PC-3 (cell line): ENCODE data around the gene AHCTF1. TPM values are rescaled to one million over a fixed set of nuclear protein-coding genes. Genes with fewer than 3 reads are reported as not detected.

ENCODE experiments used
- ATAC-seq: fragments of 200-7000 bp; cut with Tn5 transposase; 2 replicates; pipeline ENCODE4 v1.9.1; 2020; ENCODE audit warnings: mild to moderate bottlenecking, moderate library complexity
- BruUV-seq: library from RNA; stranded (reverse); fragments of 400-500 nt; replicated peaks from 2 replicates; lab custom pipeline; 2021; lab: Mats Ljungman, UMichigan
- CTCF ChIA-PET: fragments of 300-600 bp; sonication (Branson Sonifier 250); formaldehyde crosslinking; loops from one replicate; lab custom pipeline; 2022; ENCODE audit warnings: antibody characterized with exemption; lab: Charles Lee
- POLR2A ChIA-PET: fragments of 300-600 bp; sonication (Branson Sonifier 250); formaldehyde crosslinking; loops from one replicate; lab custom pipeline; 2022; ENCODE audit warnings: antibody characterized with exemption; ENCODE audit not compliant: unreplicated experiment; lab: Charles Lee
- DNase-seq: peaks from one replicate; pipeline ENCODE4 v3.0.0-alpha.2; 2015
- H2AFZ ChIP-seq: fragments of 300-600 bp; sonication (generic); 2 replicates; pipeline ENCODE4 v1.6.0; 2016; ENCODE audit warnings: antibody characterized with exemption, low read length
- H3F3A ChIP-seq: fragments of 300-600 bp; sonication (generic); one replicate; pipeline ENCODE4 v1.6.0; 2017; ENCODE audit warnings: antibody characterized with exemption, low read length, control low read depth, mild to moderate bottlenecking; ENCODE audit not compliant: unreplicated experiment
- H3K27ac ChIP-seq: fragments of 300-600 bp; sonication (generic); 2 replicates; pipeline ENCODE4 v1.5.1; 2016; ENCODE audit warnings: mild to moderate bottlenecking, low read length
- H3K27me3 ChIP-seq: fragments of 300-600 bp; sonication (generic); 2 replicates; pipeline ENCODE4 v1.6.1; 2016; ENCODE audit warnings: low read length, mixed read lengths
- H3K36me3 ChIP-seq: fragments of 300-600 bp; sonication (generic); 2 replicates; pipeline ENCODE4 v1.6.1; 2016; ENCODE audit warnings: low read depth, mixed run types, low read length, mixed read lengths
- H3K4me1 ChIP-seq: fragments of 300-600 bp; sonication (generic); 2 replicates; pipeline ENCODE4 v1.5.1; 2016; ENCODE audit warnings: low read length; ENCODE audit not compliant: insufficient read depth
- H3K4me2 ChIP-seq: fragments of 300-600 bp; sonication (generic); 2 replicates; pipeline ENCODE4 v1.6.0; 2016; ENCODE audit warnings: low read length
- H3K4me3 ChIP-seq: fragments of 300-600 bp; sonication (generic); 2 replicates; pipeline ENCODE4 v1.5.1; 2016; ENCODE audit warnings: mild to moderate bottlenecking, low read length, mixed read lengths
- H3K79me2 ChIP-seq: fragments of 300-600 bp; sonication (generic); 2 replicates; pipeline ENCODE4 v1.6.1; 2017; ENCODE audit warnings: low read length, mixed read lengths
- H3K9ac ChIP-seq: fragments of 300-600 bp; sonication (generic); 2 replicates; pipeline ENCODE4 v1.6.0; 2016; ENCODE audit warnings: mild to moderate bottlenecking, low read length
- H3K9me2 ChIP-seq: fragments of 300-600 bp; sonication (generic); replicated peaks from 2 replicates; pipeline ENCODE4 v1.6.1; 2016; ENCODE audit warnings: mixed run types, low read length, mixed read lengths
- H3K9me3 ChIP-seq: fragments of 300-600 bp; sonication (generic); 2 replicates; pipeline ENCODE4 v1.6.1; 2016; ENCODE audit warnings: low read length, mixed read lengths
- H4K20me1 ChIP-seq: fragments of 300-600 bp; sonication (generic); 2 replicates; pipeline ENCODE4 v1.6.1; 2016; ENCODE audit warnings: low read length, mixed read lengths
- EZH2 ChIP-seq: fragments of 300-600 bp; sonication (generic); IDR thresholded peaks from one replicate; pipeline ENCODE4 v1.6.1; 2017; ENCODE audit warnings: antibody characterized with exemption, mild to moderate bottlenecking, low read length; ENCODE audit not compliant: unreplicated experiment
- EZH2phosphoT487 ChIP-seq: fragments of 300-600 bp; sonication (generic); IDR thresholded peaks from 2 replicates; pipeline ENCODE4 v1.6.1; 2018; ENCODE audit warnings: mild to moderate bottlenecking, antibody characterized with exemption, low read length, borderline replicate concordance
- intact Hi-C: fragments of 100-400 bp; cut with micrococcal nuclease; formaldehyde crosslinking; loops from 2 replicates; pipeline ENCODE4 v1.9.0; 2023
- total RNA-seq: library from RNA; depleted of rRNA; stranded (reverse); fragments of >200 nt; gene quantifications from 2 replicates; pipeline ENCODE4 v1.2.3, GENCODE V29; 2014
- TF ChIP-seq, protein P1 (sequence below): fragments of 300-600 bp; sonication (generic); conservative IDR thresholded peaks from 2 replicates; pipeline ENCODE4 v1.5.1; 2017; ENCODE audit warnings: antibody characterized with exemption, low read depth, mild to moderate bottlenecking, low read length

AHCTF1 gene
- total RNA-seq, 1 experiment from 2014 or later = 38.0 TPM

DNA sequence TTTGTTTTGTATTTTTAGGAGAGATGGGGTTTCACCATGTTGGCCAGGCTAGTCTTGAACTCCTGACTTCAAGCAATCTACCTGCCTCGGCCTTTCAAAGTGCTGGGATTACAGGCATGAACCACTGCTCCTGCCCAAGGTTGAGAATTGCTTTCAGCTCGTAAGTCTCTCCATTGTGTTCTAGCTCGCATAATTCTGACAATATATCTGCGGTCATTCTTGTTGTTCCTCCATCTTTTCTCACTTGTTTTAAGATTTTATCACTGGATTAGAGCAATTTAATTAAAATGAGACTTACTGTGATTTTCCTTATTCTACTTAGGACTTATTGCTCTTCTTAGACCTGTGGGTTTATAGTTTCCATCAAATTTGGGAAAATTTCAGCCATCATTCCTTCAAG, 102.9 kb downstream of the AHCTF1 start:
- BruUV-seq = no TSS peak
- H3F3A ChIP-seq = no peaks in the 10 kb centered on the region
- no peaks in the 10 kb centered on the region for H3K27me3 ChIP-seq
- ChIA-PET CTCF (no interaction called here), POLR2A (no interaction called here)
- H3K79me2 ChIP-seq = no peaks in the 10 kb centered on the region
- no peaks in the 10 kb centered on the region for H4K20me1 ChIP-seq
- no peaks in the 10 kb centered on the region for H3K9me2 ChIP-seq
- H3K27ac ChIP-seq = no peak overlapping the region
- H3K4me3 ChIP-seq = no peak overlapping the region
- H2AFZ ChIP-seq = no peak overlapping the region
- peaks cover 9% of the 10 kb centered on the region for H3K9me3 ChIP-seq
- peaks cover 15% of the 10 kb centered on the region for H3K4me1 ChIP-seq
- intact Hi-C loops = no loop called here
- H3K9ac ChIP-seq = no peak overlapping the region
- TF ChIP-seq, protein P1, sequence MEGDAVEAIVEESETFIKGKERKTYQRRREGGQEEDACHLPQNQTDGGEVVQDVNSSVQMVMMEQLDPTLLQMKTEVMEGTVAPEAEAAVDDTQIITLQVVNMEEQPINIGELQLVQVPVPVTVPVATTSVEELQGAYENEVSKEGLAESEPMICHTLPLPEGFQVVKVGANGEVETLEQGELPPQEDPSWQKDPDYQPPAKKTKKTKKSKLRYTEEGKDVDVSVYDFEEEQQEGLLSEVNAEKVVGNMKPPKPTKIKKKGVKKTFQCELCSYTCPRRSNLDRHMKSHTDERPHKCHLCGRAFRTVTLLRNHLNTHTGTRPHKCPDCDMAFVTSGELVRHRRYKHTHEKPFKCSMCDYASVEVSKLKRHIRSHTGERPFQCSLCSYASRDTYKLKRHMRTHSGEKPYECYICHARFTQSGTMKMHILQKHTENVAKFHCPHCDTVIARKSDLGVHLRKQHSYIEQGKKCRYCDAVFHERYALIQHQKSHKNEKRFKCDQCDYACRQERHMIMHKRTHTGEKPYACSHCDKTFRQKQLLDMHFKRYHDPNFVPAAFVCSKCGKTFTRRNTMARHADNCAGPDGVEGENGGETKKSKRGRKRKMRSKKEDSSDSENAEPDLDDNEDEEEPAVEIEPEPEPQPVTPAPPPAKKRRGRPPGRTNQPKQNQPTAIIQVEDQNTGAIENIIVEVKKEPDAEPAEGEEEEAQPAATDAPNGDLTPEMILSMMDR = no peak
- TF ChIP-seq EZH2 = no peak
- TF ChIP-seq EZH2phosphoT487 = no peak
- no peak for ATAC-seq
- DNase-seq = no peak
- H3K36me3 ChIP-seq = peaks cover 5% of the 10 kb centered on the region; the same call in 1 of the 2 replicates
- H3K4me2 ChIP-seq = no peak overlapping the region

DNA sequence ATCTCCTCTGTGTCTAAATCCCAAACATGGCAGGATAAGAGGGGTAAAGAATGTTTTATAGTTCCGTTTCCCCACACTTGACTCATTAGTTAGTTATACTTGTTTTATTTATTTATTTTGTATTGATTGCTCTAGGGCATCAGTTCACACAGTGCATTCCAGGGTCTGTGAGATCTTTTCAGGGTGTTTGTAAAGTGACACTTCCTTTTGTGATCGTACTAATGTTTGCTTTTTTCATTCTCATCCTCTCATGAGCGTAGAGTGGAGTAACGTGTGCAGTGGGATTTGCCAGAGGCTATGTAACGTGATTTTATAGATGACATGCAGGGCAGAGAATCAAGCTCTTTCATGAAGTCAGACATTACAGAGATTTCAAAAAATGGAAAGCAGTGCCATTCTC, 104.4 kb downstream of the AHCTF1 start:
- ChIA-PET CTCF (no interaction called here), POLR2A (interaction anchor here (0.6 kb wide), 1 partner anchor 296 kb away, joined by 7 read pairs; no protein-coding TSS in a partner anchor)
- no peaks in the 10 kb centered on the region for H3K27me3 ChIP-seq
- no peaks in the 10 kb centered on the region for H3K79me2 ChIP-seq
- H3K4me1 ChIP-seq = peaks cover 15% of the 10 kb centered on the region
- H3K9ac ChIP-seq = peak overlapping the region; percentile 52
- H3K36me3 ChIP-seq = peaks cover 5% of the 10 kb centered on the region; the same call in 1 of the 2 replicates
- no peak for TF ChIP-seq EZH2phosphoT487
- no peak for TF ChIP-seq EZH2
- DNase-seq (peak; percentile 97), ATAC-seq (peak; percentile 99)
- BruUV-seq = no TSS peak
- H3K9me2 ChIP-seq = no peaks in the 10 kb centered on the region
- H3K9me3 ChIP-seq = peaks cover 9% of the 10 kb centered on the region
- no peaks in the 10 kb centered on the region for H3F3A ChIP-seq
- peak overlapping the region; percentile 60 for H3K4me2 ChIP-seq
- intact Hi-C loops = no loop called here
- peak overlapping the region; percentile 85 for H3K27ac ChIP-seq
- peak overlapping the region; percentile 15; the same call in 1 of the 2 replicates for H3K4me3 ChIP-seq
- no peaks in the 10 kb centered on the region for H4K20me1 ChIP-seq
- peak overlapping the region; percentile 66 for H2AFZ ChIP-seq

DNA sequence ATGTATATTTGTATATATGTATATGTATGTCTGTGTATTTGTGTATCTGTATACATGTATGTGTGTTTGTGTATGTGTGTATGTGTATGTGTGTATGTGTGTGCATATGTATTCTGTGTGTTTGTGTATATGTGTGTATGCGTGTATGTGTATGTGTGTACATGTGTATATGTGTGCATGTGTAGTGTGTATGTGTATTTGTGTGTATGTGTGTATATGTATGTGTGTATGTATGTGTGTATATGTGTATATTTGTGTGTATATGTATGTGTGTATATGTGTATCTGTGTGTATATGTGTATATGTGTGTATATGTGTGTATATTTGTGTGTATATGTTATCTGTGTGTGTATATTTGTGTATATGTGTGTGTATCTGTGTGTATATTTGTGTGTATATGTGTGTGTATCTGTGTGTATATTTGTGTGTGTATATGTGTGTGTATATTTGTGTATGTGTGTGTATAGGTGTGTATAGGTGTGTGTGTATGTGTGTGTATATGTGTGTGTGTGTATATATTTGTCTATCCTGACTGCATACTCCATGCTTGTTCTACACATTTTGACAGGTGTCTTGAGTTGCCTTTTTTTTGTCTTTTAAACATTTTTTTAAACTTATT, 106.1 kb downstream of the AHCTF1 start:
- no TSS peak for BruUV-seq
- ATAC-seq (no peak), DNase-seq (no peak)
- Histone ChIP-seq H3K9me3 (peaks cover 9% of the 10 kb centered on the region), H3K36me3 (peaks cover 5% of the 10 kb centered on the region; the same call in 1 of the 2 replicates), H2AFZ (no peak overlapping the region), H3K4me3 (no peak overlapping the region), H3K27me3 (no peaks in the 10 kb centered on the region), H3K9ac (no peak overlapping the region), H3K27ac (no peak overlapping the region), H4K20me1 (no peaks in the 10 kb centered on the region), H3K4me2 (no peak overlapping the region), H3F3A (no peaks in the 10 kb centered on the region), H3K4me1 (peaks cover 15% of the 10 kb centered on the region), H3K79me2 (no peaks in the 10 kb centered on the region), H3K9me2 (no peaks in the 10 kb centered on the region)
- CTCF ChIA-PET = no interaction called here
- intact Hi-C loops = no loop called here
- no peak for TF ChIP-seq EZH2
- no peak for TF ChIP-seq EZH2phosphoT487
- TF ChIP-seq, protein P1 = no peak
- POLR2A ChIA-PET = no interaction called here
